HG03066 (cell line): ENCODE results near the gene SCP2.
A peak's percentile ranks its signal among the peaks of the same experiment; 100 is the strongest.
"Not testable (repeated sequence)": the region's sequence is repeated elsewhere in the genome, so short reads cannot be mapped to it uniquely, and the experiment has no call there.

Experiments used
- ATAC-seq: cut with Tn5 transposase; IDR thresholded peaks from one replicate; pipeline ENCODE4 v1.9.1; 2021; ENCODE audit warnings: low read depth; ENCODE audit not compliant: unreplicated experiment

The SCP2 gene

GRCh38 chr1:52967666-52968065 lies 40.6 kb downstream of the SCP2 start:
- no peak for ATAC-seq

- ATAC-seq = not testable (repeated sequence)
Observed at GRCh38 chr1:52969234-52969633, 42.2 kb downstream of the SCP2 start.

GRCh38 chr1:52970149-52970548 lies 43.1 kb downstream of the SCP2 start:
- no peak for ATAC-seq

- ATAC-seq = no peak
Observed at GRCh38 chr1:52973841-52974240, 46.8 kb downstream of the SCP2 start.

GRCh38 chr1:52976183-52977035 lies 49.3 kb downstream of the SCP2 start:
- ATAC-seq = no peak

GRCh38 chr1:52978045-52978444 lies 51.0 kb downstream of the SCP2 start:
- ATAC-seq = no peak

GRCh38 chr1:52992733-52993132 lies 65.7 kb downstream of the SCP2 start:
- not testable (repeated sequence) for ATAC-seq

GRCh38 chr1:52994656-52995055 lies 67.6 kb downstream of the SCP2 start:
- no peak for ATAC-seq

- ATAC-seq = no peak
Observed at GRCh38 chr1:52996653-52997052, 69.6 kb downstream of the SCP2 start.

- ATAC-seq = no peak
Observed at GRCh38 chr1:53001128-53001527, 74.1 kb downstream of the SCP2 start.

- not testable (repeated sequence) for ATAC-seq
Observed at GRCh38 chr1:53006612-53007011, 79.5 kb downstream of the SCP2 start.

- ATAC-seq = not testable (repeated sequence)
Observed at GRCh38 chr1:53010247-53010646, 83.2 kb downstream of the SCP2 start.

GRCh38 chr1:53011175-53011574 lies 84.1 kb downstream of the SCP2 start:
- ATAC-seq = no peak

GRCh38 chr1:53014791-53015507 lies 87.9 kb downstream of the SCP2 start:
- peak; percentile 94 for ATAC-seq

GRCh38 chr1:53015508-53015860 lies 88.4 kb downstream of the SCP2 start:
- no peak for ATAC-seq

GRCh38 chr1:53016705-53017104 lies 89.6 kb downstream of the SCP2 start:
- ATAC-seq = no peak

GRCh38 chr1:53020588-53020987 lies 93.5 kb downstream of the SCP2 start:
- no peak for ATAC-seq

GRCh38 chr1:53022179-53022578 lies 95.1 kb downstream of the SCP2 start:
- ATAC-seq = no peak

- no peak for ATAC-seq
Observed at GRCh38 chr1:53023546-53023945, 96.5 kb downstream of the SCP2 start.

GRCh38 chr1:53024117-53024516 lies 97.0 kb downstream of the SCP2 start:
- no peak for ATAC-seq

- ATAC-seq = no peak
Observed at GRCh38 chr1:53025034-53025768, 98.1 kb downstream of the SCP2 start.
